Thyroid gland (tissue), 4 donors: ENCODE results near the gene HSD17B4.

ENCODE experiments used
- CTCF ChIP-seq, 6 experiments: fragments of 200-600 bp in 3 of 6; fragments of 450-650 bp in 3 of 6; sonication (generic) in 3 of 6; IDR thresholded peaks; one replicate each; pipeline ENCODE4 v1.5.1; 2016 to 2019; ENCODE audit warnings: antibody characterized with exemption in 6 of 6, mild to moderate bottlenecking in 2 of 6, inconsistent platforms in 1 of 6, moderate library complexity in 1 of 6
- POLR2A ChIP-seq, 2 donors: fragments of 450-650 bp; IDR thresholded peaks; one replicate each; pipeline ENCODE4 v1.6.1; 2017; ENCODE audit warnings: antibody characterized with exemption in 2 of 2, mild to moderate bottlenecking in 2 of 2, moderate library complexity in 1 of 2

GRCh38 chr5:119583684-119584083, 131.4 kb downstream of the HSD17B4 start:
- TF ChIP-seq CTCF (IDR thresholded peaks at IDR 0.05) = no peak
- no peak for TF ChIP-seq POLR2A (IDR thresholded peaks at IDR 0.05)
